Activated gamma-delta T cell (primary cell): ENCODE results near the gene CXCR3.
"Not testable (repeated sequence)": the region's sequence is repeated elsewhere in the genome, so short reads cannot be mapped to it uniquely, and the experiment has no call there.

Experiments
- DNase-seq: peaks from one replicate; lab custom pipeline; 2025; lab: John Stamatoyannopoulos, UW

Gene CXCR3

DNA sequence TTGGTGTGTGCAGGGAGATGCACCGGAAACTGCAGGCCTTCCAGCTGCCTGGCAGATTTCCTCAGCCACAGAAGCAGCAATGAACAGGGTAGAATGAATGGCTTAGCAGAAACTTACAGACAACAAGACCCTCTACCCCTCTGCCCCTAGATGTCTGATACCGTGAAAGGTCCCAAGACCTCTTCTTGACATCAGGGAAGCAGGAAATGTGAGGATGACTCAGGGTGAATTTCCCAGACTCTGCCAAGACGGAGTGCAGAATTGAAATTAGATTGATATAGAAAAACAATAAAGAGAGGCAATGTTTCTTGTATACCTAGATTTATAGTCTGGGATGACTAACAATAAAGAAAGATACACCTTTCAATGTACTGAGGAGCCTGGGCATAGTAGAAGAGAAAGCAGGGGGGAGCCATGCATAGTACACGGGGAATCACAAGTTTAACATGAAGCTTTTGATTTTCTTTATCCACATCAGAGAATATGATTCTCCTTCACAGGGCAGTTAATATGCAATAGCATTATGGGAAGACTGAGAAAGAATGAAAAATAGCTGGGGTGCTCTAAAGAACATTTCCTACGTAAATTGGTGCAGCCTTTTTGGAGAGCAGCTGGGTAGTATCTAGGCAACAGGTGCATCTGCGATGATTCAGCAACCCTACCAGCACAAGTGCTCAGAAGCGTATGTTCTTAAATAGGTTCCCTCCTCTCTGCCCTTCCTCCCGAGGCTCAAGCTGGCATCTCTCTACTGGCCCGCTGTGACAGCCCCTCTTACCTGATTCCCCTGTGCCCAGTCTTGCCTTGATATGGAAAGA lies 18.3 kb upstream of the CXCR3 start:
- no peak for DNase-seq

DNA sequence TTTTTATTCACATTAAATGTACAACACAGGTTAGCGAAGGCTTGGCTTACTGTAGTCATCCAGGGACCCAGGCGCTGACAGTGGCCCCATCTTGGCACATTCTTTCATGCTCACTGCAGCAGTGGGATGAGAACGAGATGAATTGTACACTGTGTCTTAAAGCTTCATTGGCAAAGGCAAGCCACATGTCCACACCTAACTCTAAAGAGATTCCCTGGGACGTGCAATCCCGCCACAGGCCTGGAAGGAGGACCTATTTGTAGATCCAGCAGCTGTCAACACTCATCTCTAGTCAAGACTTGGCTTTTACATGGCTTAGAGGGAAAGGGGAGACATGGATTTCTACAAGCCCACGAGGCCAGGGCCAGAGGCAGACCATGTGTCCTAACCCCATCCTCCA lies 16.1 kb upstream of the CXCR3 start:
- no peak for DNase-seq

- DNase-seq = no peak
These were observed 14.8 kb upstream of the CXCR3 start for GRCh38 chrX:71632923-71633657.

- DNase-seq = no peak
These were observed 11.2 kb upstream of the CXCR3 start for GRCh38 chrX:71629467-71629866.

GRCh38 chrX:71627588-71628404 lies 9.5 kb upstream of the CXCR3 start:
- DNase-seq = no peak

- DNase-seq = no peak
These were observed 8.3 kb upstream of the CXCR3 start for GRCh38 chrX:71626576-71626975.

GRCh38 chrX:71625471-71625870 lies 7.2 kb upstream of the CXCR3 start:
- no peak for DNase-seq

DNA sequence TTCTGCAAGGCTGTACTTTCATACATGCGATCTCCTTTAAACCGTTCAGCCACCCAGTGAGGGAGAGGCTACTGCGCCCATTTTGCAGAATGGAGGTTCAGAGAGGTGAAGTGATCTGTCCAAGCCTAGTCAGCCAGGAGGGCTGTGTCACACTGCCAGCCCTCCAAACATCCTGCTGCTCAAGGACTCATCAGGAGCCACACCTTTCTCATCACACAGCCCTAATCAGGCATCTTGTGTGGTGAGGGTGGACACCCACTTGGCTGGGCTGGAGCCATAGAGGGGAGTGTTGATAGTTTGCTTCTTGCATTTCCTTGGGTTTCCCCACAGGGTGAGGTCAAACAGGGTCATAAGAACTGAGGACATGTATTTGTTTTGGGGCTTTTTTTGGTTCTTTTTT lies 5.4 kb upstream of the CXCR3 start:
- no peak for DNase-seq

GRCh38 chrX:71622576-71623450 lies 4.5 kb upstream of the CXCR3 start:
- DNase-seq = peak; percentile 57

GRCh38 chrX:71622032-71622575 lies 3.8 kb upstream of the CXCR3 start:
- no peak for DNase-seq

DNA sequence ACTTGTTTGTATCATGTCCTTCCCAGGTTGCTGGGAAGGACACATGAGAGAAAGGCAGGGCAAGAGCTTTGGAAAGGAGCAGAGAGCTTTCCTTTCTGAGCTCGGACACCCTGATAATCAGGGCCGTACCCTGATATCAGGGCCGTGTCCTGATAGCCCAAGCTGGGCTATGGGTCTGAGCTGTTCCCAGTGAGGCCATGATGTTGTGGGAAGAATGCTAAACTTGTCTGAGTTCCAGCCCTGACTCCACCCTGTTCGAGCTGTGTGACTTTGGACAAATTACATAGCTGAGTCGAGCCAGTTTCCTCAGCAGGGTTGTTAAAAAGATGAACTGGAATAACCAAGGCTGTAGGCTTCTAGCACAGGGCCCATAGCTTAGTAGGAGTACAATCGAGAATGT lies 3.3 kb upstream of the CXCR3 start:
- no peak for DNase-seq

GRCh38 chrX:71619986-71620385 lies 1.7 kb upstream of the CXCR3 start:
- DNase-seq = no peak

DNA sequence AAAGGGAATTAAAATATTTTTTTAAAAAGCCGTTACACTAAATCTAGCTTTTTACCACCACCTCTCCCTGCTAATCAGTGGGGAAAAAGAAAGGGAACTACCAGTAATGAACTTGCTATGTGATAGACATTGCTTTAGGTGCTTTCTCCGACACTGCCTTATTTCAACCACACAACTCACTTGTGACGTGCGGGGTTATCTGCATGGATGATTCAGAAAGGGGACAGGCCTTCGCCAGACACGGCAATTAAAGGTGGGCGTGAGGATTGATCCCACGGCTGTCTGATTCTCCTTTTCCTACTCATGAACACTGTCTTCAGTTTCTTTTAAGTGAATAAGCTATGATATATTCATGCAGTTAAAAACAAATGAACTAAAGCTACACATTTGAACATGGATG lies 882 bp upstream of the CXCR3 start:
- DNase-seq = no peak

GRCh38 chrX:71618787-71619186 lies 476 bp upstream of the CXCR3 start:
- no peak for DNase-seq

- DNase-seq = no peak
These were observed 569 bp downstream of the CXCR3 start for GRCh38 chrX:71617742-71618141.

GRCh38 chrX:71616672-71617529 lies 1.4 kb downstream of the CXCR3 start:
- DNase-seq = peak; percentile 29

GRCh38 chrX:71615954-71616353 lies 2.4 kb downstream of the CXCR3 start:
- DNase-seq = no peak

DNA sequence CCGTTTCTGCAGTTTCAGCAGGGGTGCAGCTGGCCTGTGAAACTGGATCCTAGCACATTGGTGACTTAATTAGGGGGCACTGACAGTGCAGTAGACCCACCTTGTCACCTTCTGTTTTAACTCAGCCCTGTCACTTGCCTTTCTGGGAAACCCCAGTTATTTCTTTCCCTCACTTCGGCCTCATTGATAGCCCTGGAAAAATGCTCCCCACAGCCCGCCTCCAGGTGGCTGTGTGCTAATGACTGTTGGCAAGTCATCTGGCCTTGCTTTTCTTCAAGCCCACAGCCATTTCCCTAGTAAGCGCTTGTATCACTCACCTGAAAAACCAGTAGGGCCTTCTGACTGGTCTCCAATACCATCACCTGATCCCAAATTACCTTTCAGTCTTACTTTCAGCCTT lies 3.3 kb downstream of the CXCR3 start:
- DNase-seq = no peak

DNA sequence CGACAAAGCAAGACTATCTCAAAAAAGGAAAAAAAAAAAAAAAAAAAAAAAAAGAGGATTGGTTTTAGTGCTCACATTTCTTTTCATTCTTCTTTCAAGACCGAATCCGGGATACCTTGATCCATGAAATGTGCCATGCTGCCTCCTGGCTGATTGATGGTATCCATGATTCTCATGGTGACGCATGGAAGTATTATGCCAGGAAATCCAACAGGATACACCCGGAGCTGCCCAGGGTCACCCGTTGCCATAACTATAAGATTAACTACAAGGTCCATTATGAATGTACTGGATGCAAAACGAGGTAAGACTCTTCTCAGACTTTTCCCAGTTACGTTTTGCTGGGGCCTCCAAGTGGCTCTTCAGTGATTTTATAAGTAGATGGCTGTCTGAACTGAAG lies 6.1 kb downstream of the CXCR3 start:
- no peak for DNase-seq

GRCh38 chrX:71611736-71612135 lies 6.6 kb downstream of the CXCR3 start:
- DNase-seq = not testable (repeated sequence)
